Measurements from ENCODE around the gene SCGB1D1.
"Not testable (repeated sequence)": the region's sequence is repeated elsewhere in the genome, so short reads cannot be mapped to it uniquely, and the experiment has no call there.

- TF ChIP-seq CTCF (IDR thresholded peaks at IDR 0.05; ENCODE audit: control extremely low read depth in 1 of 3, insufficient read depth in 1 of 3, low read depth in 1 of 3, low read length in 3 of 3); MAX (IDR thresholded peaks at IDR 0.05); SP1 (IDR thresholded peaks at IDR 0.05; ENCODE audit: low read depth, low read length); SRF (IDR thresholded peaks at IDR 0.05; ENCODE audit: low read depth, low read length); POLR2A (IDR thresholded peaks at IDR 0.05; ENCODE audit: control extremely low read depth in 1 of 2, low read depth in 2 of 2, low read length in 2 of 2); EZH2 (IDR thresholded peaks at IDR 0.05; ENCODE audit: low read depth, low read length, severe bottlenecking); JUN (IDR thresholded peaks at IDR 0.05; ENCODE audit: low read depth, low read length); YY1 (IDR thresholded peaks at IDR 0.05; ENCODE audit: low read depth, low read length); POLR2AphosphoS5 (IDR thresholded peaks at IDR 0.05; ENCODE audit: low read depth, low read length); RAD21 (IDR thresholded peaks at IDR 0.05 in 1 of 2, conservative IDR thresholded peaks at IDR 0.05 in 1 of 2; ENCODE audit: low read depth in 2 of 2, low read length in 2 of 2); EP300 (IDR thresholded peaks at IDR 0.05; ENCODE audit: borderline replicate concordance in 1 of 2, low read depth in 2 of 2, low read length in 2 of 2): not testable (repeated sequence)
Observed at GRCh38 chr11:62197400-62197799, 7.4 kb downstream of the SCGB1D1 start.

Measured in H1 (cell line).